PFSK-1 (cell line): ENCODE results near the gene RASGRP3.

ENCODE experiments used
- FOXP2 ChIP-seq: optimal IDR thresholded peaks from 2 replicates; pipeline ENCODE3; 2011; ENCODE audit warnings: borderline replicate concordance, control low read depth, inconsistent platforms; ENCODE audit not compliant: insufficient read depth; ENCODE audit errors: extremely low read length, extremely low read depth
- POLR2AphosphoS5 ChIP-seq: IDR thresholded peaks from 2 replicates; pipeline ENCODE4 v1.6.1; 2012; ENCODE audit warnings: low read depth, mild to moderate bottlenecking, control low read depth, low read length, moderate library complexity
- REST ChIP-seq, 2 experiments: IDR thresholded peaks; 2 replicates each; pipeline versions ENCODE4 v1.6.1 to v1.8.0; 2011 to 2012; ENCODE audit warnings: low read depth in 2 of 2, low read length in 2 of 2, control low read depth in 1 of 2, inconsistent platforms in 1 of 2, mild to moderate bottlenecking in 1 of 2, moderate library complexity in 1 of 2; ENCODE audit not compliant: insufficient read depth in 1 of 2
- SIN3A ChIP-seq: IDR thresholded peaks from 2 replicates; pipeline ENCODE4 v1.6.1; 2012; ENCODE audit warnings: mild to moderate bottlenecking, low read length, moderate library complexity, borderline replicate concordance; ENCODE audit not compliant: insufficient read depth
- TAF1 ChIP-seq: IDR thresholded peaks from 2 replicates; pipeline ENCODE4 v1.6.1; 2012; ENCODE audit warnings: low read length, control low read depth, borderline replicate concordance; ENCODE audit not compliant: insufficient read depth

The RASGRP3 gene

GRCh38 chr2:33529771-33530481, 53.5 kb downstream of the RASGRP3 start:
- TF ChIP-seq TAF1 (no peak), POLR2AphosphoS5 (no peak), SIN3A (no peak), REST (IDR thresholded peaks at IDR 0.05; ENCODE audit: insufficient read depth in 1 of 2, low read depth in 2 of 2, low read length in 2 of 2) (no peak), FOXP2 (no peak)

- TF ChIP-seq FOXP2 = no peak
These were observed 54.5 kb downstream of the RASGRP3 start for GRCh38 chr2:33530690-33531548.

GRCh38 chr2:33531549-33532059, 55.2 kb downstream of the RASGRP3 start:
- TF ChIP-seq POLR2AphosphoS5 (no peak), TAF1 (no peak), SIN3A (no peak), REST (IDR thresholded peaks at IDR 0.05; ENCODE audit: insufficient read depth in 1 of 2, low read depth in 2 of 2, low read length in 2 of 2) (no peak), FOXP2 (no peak)

- no peak for TF ChIP-seq SIN3A
- no peak for TF ChIP-seq REST (IDR thresholded peaks at IDR 0.05; ENCODE audit: insufficient read depth in 1 of 2, low read depth in 2 of 2, low read length in 2 of 2)
- no peak for TF ChIP-seq FOXP2
- no peak for TF ChIP-seq TAF1
- TF ChIP-seq POLR2AphosphoS5 = no peak
These were observed 55.7 kb downstream of the RASGRP3 start for GRCh38 chr2:33532146-33532545.

GRCh38 chr2:33532966-33533365, 56.5 kb downstream of the RASGRP3 start:
- TF ChIP-seq REST (IDR thresholded peaks at IDR 0.05; ENCODE audit: insufficient read depth in 1 of 2, low read depth in 2 of 2, low read length in 2 of 2) = no peak
